ENCODE results near the gene GPI.

GPI gene

GRCh38 chr19:34347561-34348165, 17.3 kb upstream of the GPI start:
- TF ChIP-seq TAF1 (IDR thresholded peaks at IDR 0.05; ENCODE audit: borderline replicate concordance, insufficient read depth, low read length) (no peak), POLR2AphosphoS5 (IDR thresholded peaks at IDR 0.05; ENCODE audit: low read depth, low read length) (no peak), FOXP2 (optimal IDR thresholded peaks at IDR 0.05; ENCODE audit: borderline replicate concordance, extremely low read depth, extremely low read length, insufficient read depth) (no peak)
- TF ChIP-seq, protein P1, sequence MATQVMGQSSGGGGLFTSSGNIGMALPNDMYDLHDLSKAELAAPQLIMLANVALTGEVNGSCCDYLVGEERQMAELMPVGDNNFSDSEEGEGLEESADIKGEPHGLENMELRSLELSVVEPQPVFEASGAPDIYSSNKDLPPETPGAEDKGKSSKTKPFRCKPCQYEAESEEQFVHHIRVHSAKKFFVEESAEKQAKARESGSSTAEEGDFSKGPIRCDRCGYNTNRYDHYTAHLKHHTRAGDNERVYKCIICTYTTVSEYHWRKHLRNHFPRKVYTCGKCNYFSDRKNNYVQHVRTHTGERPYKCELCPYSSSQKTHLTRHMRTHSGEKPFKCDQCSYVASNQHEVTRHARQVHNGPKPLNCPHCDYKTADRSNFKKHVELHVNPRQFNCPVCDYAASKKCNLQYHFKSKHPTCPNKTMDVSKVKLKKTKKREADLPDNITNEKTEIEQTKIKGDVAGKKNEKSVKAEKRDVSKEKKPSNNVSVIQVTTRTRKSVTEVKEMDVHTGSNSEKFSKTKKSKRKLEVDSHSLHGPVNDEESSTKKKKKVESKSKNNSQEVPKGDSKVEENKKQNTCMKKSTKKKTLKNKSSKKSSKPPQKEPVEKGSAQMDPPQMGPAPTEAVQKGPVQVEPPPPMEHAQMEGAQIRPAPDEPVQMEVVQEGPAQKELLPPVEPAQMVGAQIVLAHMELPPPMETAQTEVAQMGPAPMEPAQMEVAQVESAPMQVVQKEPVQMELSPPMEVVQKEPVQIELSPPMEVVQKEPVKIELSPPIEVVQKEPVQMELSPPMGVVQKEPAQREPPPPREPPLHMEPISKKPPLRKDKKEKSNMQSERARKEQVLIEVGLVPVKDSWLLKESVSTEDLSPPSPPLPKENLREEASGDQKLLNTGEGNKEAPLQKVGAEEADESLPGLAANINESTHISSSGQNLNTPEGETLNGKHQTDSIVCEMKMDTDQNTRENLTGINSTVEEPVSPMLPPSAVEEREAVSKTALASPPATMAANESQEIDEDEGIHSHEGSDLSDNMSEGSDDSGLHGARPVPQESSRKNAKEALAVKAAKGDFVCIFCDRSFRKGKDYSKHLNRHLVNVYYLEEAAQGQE (IDR thresholded peaks at IDR 0.05; ENCODE audit: insufficient read depth in 1 of 2, low read depth in 2 of 2, low read length in 2 of 2), result no peak

- TF ChIP-seq, protein P1 (IDR thresholded peaks at IDR 0.05; ENCODE audit: insufficient read depth in 1 of 2, low read depth in 2 of 2, low read length in 2 of 2), result no peak
These were observed 16.0 kb upstream of the GPI start for GRCh38 chr19:34348899-34349487.

DNA sequence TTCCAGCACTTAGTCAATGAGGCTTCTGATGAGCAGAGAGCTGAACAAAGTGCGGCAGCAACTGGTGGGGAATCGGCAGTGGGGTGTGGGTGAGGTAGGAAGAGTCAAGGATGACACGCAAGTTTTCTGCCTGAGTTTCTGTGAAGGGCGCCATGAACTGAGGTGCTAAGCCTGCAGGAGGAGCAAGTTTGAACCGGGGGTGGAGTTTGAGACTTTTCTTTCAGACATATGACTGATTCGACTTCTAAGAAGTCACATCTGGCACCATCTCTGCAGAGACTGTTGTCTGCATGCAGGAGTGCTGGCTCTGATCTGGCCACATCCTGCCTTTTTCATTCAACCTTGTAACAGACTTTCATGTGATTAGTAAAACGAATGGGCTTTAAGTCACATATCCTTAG, 14.8 kb upstream of the GPI start:
- no peak for TF ChIP-seq SIN3A (IDR thresholded peaks at IDR 0.05; ENCODE audit: borderline replicate concordance, insufficient read depth, low read length)
- TF ChIP-seq, protein P1 (IDR thresholded peaks at IDR 0.05; ENCODE audit: insufficient read depth in 1 of 2, low read depth in 2 of 2, low read length in 2 of 2), result no peak
- TF ChIP-seq POLR2AphosphoS5 (IDR thresholded peaks at IDR 0.05; ENCODE audit: low read depth, low read length), result no peak
- TF ChIP-seq FOXP2 (optimal IDR thresholded peaks at IDR 0.05; ENCODE audit: borderline replicate concordance, extremely low read depth, extremely low read length, insufficient read depth), result no peak
- no peak for TF ChIP-seq TAF1 (IDR thresholded peaks at IDR 0.05; ENCODE audit: borderline replicate concordance, insufficient read depth, low read length)

GRCh38 chr19:34351382-34351826, 13.6 kb upstream of the GPI start:
- no peak for TF ChIP-seq POLR2AphosphoS5 (IDR thresholded peaks at IDR 0.05; ENCODE audit: low read depth, low read length)
- TF ChIP-seq SIN3A (IDR thresholded peaks at IDR 0.05; ENCODE audit: borderline replicate concordance, insufficient read depth, low read length), result no peak
- TF ChIP-seq TAF1 (IDR thresholded peaks at IDR 0.05; ENCODE audit: borderline replicate concordance, insufficient read depth, low read length), result no peak
- TF ChIP-seq FOXP2 (optimal IDR thresholded peaks at IDR 0.05; ENCODE audit: borderline replicate concordance, extremely low read depth, extremely low read length, insufficient read depth), result no peak
- TF ChIP-seq, protein P1 (IDR thresholded peaks at IDR 0.05; ENCODE audit: insufficient read depth in 1 of 2, low read depth in 2 of 2, low read length in 2 of 2), result no peak

GRCh38 chr19:34353546-34353945, 11.4 kb upstream of the GPI start:
- TF ChIP-seq, protein P1 (IDR thresholded peaks at IDR 0.05; ENCODE audit: insufficient read depth in 1 of 2, low read depth in 2 of 2, low read length in 2 of 2), result no peak
- TF ChIP-seq SIN3A (IDR thresholded peaks at IDR 0.05; ENCODE audit: borderline replicate concordance, insufficient read depth, low read length) (no peak), TAF1 (IDR thresholded peaks at IDR 0.05; ENCODE audit: borderline replicate concordance, insufficient read depth, low read length) (no peak), FOXP2 (optimal IDR thresholded peaks at IDR 0.05; ENCODE audit: borderline replicate concordance, extremely low read depth, extremely low read length, insufficient read depth) (no peak), POLR2AphosphoS5 (IDR thresholded peaks at IDR 0.05; ENCODE audit: low read depth, low read length) (no peak)
